BJ (cell line): ENCODE measurements around the gene PCP2. TPM values are rescaled to one million over a fixed set of nuclear protein-coding genes. Genes with fewer than 3 reads are reported as not detected.

Experiments used
- CTCF ChIA-PET: fragments of 350-600 bp; formaldehyde crosslinking; extraction: SDS; loops from one replicate; lab custom pipeline; 2021; ENCODE audit warnings: antibody characterized with exemption, inconsistent platforms; lab: Yijun Ruan, JAX
- POLR2A ChIA-PET: fragments of 300-600 bp; sonication (Branson Sonifier 250); formaldehyde crosslinking; extraction: SDS; loops from one replicate; lab custom pipeline; 2021; ENCODE audit warnings: antibody characterized with exemption; lab: Charles Lee
- DNase-seq: peaks from one replicate; pipeline ENCODE4 v3.0.0-alpha.2; 2011; ENCODE audit warnings: low read depth
- H3K27me3 ChIP-seq: 2 replicates; pipeline ENCODE4 v1.6.0; 2011; ENCODE audit warnings: low read length; ENCODE audit not compliant: control insufficient read depth, insufficient read depth
- H3K36me3 ChIP-seq: 2 replicates; pipeline ENCODE4 v1.5.1; 2011; ENCODE audit warnings: low read length; ENCODE audit not compliant: control insufficient read depth, insufficient read depth
- H3K4me3 ChIP-seq: 2 replicates; pipeline ENCODE4 v1.5.1; 2011; ENCODE audit warnings: low read depth, mild to moderate bottlenecking, control low read depth, low read length
- CTCF ChIP-seq: IDR thresholded peaks from 2 replicates; pipeline ENCODE4 v1.5.1; 2011; ENCODE audit warnings: low read depth, mild to moderate bottlenecking, control low read depth, inconsistent platforms, low read length, moderate library complexity; ENCODE audit not compliant: insufficient read depth
- polyA plus RNA-seq: library from polyadenylated mRNA; depleted of rRNA; stranded (reverse); fragments of >200 nt; gene quantifications from 2 replicates; pipeline ENCODE4 v1.2.3, GENCODE V29; 2011

The PCP2 gene
- polyA plus RNA-seq, 1 experiment, result not detected

GRCh38 chr19:7679771-7680605 lies 46.5 kb upstream of the PCP2 start:
- POLR2A ChIA-PET, result no interaction called here

GRCh38 chr19:7678971-7679751 lies 45.6 kb upstream of the PCP2 start:
- ChIA-PET CTCF (interaction anchor here (1.8 kb wide), 1 partner anchor 27 kb away, joined by 7 read pairs; no protein-coding TSS in a partner anchor), POLR2A (no interaction called here)
- Histone ChIP-seq H3K36me3 (peaks cover 8% of the 10 kb centered on the region), H3K27me3 (no peaks in the 10 kb centered on the region; the same call in 1 of the 2 replicates), H3K4me3 (no peak overlapping the region)
- no peak for DNase-seq
- TF ChIP-seq CTCF, result no peak

More at GRCh38 chr19:7679771-7680605, 46.5 kb upstream of the PCP2 start:
- Histone ChIP-seq H3K27me3 (no peaks in the 10 kb centered on the region; the same call in 1 of the 2 replicates), H3K4me3 (peak overlapping the region; percentile 10; the same call in 1 of the 2 replicates), H3K36me3 (peaks cover 8% of the 10 kb centered on the region)
- CTCF ChIA-PET, result interaction anchor here (0.7 to 3.0 kb wide), 25 partner anchors 10 to 331 kb away, joined by 3 to 91 read pairs (median 5); partner anchors contain the start of genes ARHGEF18, CLEC4M, PCP2 and RETN
- no peak for DNase-seq
- TF ChIP-seq CTCF, result no peak

- ChIA-PET CTCF (interaction anchor here (0.9 to 1.8 kb wide), 4 partner anchors 8 to 324 kb away, joined by 3 to 7 read pairs (median 3); no protein-coding TSS in a partner anchor), POLR2A (no interaction called here)
- Histone ChIP-seq H3K27me3 (peaks cover 4% of the 10 kb centered on the region; the same call in 1 of the 2 replicates), H3K36me3 (peaks cover 6% of the 10 kb centered on the region), H3K4me3 (no peak overlapping the region)
- no peak for TF ChIP-seq CTCF
- no peak for DNase-seq
These were observed 44.3 kb upstream of the PCP2 start for GRCh38 chr19:7677669-7678311.

GRCh38 chr19:7676854-7677253 lies 43.3 kb upstream of the PCP2 start, which contains the start of gene MCEMP1:
Gene MCEMP1 (plus strand): TSS chr19:7677090. CDS start chr19:7677121, 31 bp downstream.
- H3K36me3 ChIP-seq, result no peaks in the 10 kb centered on the region
- peaks cover 4% of the 10 kb centered on the region; the same call in 1 of the 2 replicates for H3K27me3 ChIP-seq
- DNase-seq, result no peak
- ChIA-PET POLR2A (no interaction called here), CTCF (interaction anchor here (0.9 to 2.2 kb wide), 3 partner anchors 9 to 124 kb away, joined by 3 to 7 read pairs (median 3); no protein-coding TSS in a partner anchor)
- no peak within 1 kb of the TSS for H3K4me3 ChIP-seq
- TF ChIP-seq CTCF, result no peak
